ENCODE measurements around the gene CAPN11.

CAPN11 gene

DNA sequence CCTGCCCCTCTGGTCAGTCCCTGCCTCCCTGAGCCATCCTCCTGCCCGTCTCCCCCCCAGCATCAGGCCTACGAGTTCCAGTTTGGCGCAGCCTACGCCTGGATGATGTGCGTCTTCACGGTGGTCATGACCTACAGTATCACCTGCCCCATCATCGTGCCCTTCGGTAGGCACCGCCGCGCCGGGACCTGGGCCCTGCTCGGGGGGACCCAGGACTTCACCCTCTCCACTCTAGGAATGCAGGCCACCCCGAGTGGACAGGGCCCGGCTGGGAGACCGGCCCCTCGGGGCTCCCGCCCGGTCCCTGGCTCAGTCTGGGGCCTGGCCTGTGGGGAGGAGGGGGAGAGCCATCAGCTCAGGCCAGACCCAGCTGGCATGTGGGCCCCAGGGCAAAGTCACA, 6.1 kb upstream of the CAPN11 start:
- no peak for DNase-seq (ENCODE audit: low read depth in 2 of 3, low spot score in 2 of 3)

DNA sequence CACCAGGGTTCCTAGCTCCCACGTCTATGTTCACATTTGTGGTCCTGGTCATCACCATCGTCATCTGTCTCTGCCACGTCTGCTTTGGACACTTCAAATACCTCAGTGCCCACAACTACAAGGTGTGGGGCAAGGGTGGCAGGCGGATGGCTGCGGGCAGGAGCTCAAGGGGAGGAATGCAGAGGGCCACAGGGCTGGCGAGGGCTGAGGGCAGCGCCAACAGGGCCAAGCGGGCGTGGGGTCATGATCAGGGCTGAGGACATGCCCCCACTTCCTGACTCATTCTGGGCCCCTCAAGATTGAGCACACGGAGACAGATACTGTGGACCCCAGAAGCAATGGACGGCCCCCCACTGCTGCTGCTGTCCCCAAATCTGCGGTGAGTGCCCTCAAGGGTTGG, 4.6 kb upstream of the CAPN11 start:
- DNase-seq (ENCODE audit: low read depth in 2 of 3, low spot score in 2 of 3): no peak

DNA sequence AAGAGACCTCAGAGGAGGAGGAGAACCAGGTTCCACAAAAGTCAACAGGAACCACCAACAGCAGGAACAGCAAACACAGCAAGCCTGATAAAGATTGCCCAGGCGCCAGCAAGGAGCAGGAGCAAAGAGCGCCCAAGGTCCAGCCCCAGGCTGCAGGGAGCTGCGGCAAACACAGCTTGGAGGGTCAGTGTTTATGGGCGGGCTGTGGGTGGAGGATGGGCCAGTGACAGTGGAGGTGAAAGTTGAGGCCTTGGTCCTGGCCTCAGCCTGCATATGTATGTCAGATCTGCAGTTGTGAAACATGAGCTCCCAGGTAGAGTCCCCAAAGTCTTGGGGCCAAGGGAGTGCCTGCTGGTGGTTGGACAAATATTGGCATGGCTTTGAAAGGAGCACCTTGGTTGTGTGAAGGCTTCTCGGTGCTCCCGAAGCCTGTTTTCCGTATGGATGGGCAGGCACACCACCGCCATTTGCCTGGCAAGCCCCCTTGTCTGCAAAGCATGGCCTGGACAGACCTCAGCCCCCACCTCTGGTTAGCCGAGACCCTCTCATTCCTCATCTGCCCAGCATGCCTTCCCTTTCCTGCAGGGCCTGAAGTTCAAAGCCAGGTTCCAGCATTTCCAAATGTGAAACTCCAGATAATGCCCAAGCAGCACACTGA, 2.0 kb upstream of the CAPN11 start:
- no peak for DNase-seq (ENCODE audit: low read depth in 2 of 3, low spot score in 2 of 3)

DNA sequence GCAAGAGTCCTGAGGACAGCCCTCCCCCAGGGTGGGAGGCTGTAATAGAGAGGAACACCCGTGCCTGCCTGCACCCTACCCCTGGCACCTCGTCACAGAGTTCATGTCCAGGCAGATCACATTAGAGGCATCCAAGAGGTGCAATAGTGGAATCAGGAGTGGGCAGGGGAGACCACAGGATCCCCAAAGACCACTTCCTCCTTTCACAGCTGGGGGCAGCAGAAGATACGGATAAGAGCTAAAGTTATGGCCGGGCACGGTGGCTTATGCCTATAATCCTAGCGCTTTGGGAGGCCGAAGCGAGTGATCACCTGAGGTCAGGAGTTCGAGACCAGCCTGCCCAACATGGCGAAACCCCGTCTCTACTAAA, 1.5 kb upstream of the CAPN11 start:
- no peak for DNase-seq (ENCODE audit: low read depth in 2 of 3, low spot score in 2 of 3)

DNA sequence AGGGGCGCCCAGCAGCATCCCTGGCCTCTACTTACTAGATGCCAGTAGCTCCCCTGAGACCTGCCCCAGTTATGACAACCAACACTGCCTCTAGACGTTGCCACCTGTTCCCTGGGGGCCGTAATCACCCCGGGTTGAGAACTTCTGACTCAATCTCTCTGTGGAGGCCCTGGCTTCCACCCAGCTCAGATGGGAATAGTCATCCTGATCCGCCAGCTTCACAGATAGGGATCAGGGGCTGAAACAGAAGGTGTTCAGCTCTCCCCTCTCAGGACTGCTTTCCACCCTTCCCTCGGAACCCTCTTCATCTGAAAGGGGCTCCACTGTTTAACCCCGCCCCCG, 3.3 kb downstream of the CAPN11 start:
- no peak for DNase-seq (ENCODE audit: low read depth in 2 of 3, low spot score in 2 of 3)

DNA sequence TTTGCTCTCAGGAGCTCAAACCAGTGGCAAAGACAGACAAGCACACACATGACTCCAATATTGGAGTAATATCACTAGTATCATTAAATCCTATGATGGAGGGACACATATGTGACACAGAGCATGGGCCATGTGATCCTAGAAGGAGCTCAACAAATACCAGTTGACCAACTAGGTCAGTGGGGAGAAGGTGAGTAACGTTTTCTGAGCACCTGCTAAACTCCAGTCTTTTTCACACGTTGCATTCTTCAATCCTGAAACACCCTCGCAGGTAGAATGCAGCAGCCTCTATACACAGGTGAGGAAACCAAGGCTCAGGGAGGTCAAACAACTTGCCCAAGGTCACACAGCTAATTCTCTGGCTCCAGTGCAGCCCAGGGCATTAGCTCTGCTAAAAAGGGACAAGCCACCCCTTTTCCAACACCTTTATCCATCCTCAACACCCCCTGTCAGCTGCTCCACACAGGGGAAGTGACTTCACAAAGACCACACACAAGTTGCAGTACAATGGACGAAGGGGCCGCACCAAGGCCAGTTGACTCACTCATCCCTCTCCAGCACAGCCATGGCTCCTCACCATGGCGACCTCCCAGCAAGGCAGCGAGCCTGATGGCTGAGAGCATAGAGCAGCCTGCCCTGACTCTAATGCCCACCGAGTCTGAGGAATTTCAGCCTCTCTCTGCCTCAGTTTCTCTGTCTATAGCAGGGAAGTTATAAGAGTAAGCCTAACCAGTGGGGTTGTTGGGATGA, 4.4 kb downstream of the CAPN11 start:
- DNase-seq (ENCODE audit: low read depth in 2 of 3, low spot score in 2 of 3): no peak

DNA sequence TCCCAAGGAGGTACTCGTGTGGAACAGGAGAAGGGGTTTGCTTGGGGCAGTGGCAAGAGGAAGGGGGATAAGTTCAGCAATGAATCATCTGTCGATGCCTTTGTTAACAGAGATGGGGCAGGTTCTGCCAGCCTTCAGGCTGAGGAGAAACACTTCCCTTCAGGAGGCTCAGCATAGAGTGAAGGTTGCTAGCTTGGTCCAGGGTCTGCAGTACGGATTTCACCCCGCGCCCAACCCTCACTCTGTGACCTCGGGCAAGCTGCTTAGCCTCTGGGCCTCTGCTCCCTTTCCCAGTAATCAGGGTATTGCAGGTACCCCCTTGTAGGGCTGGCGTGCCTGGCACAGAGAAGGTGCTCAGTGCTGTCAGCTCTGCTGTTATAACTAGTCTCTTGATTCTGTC, 7.5 kb downstream of the CAPN11 start:
- DNase-seq (ENCODE audit: low read depth in 2 of 3, low spot score in 2 of 3): no peak

DNA sequence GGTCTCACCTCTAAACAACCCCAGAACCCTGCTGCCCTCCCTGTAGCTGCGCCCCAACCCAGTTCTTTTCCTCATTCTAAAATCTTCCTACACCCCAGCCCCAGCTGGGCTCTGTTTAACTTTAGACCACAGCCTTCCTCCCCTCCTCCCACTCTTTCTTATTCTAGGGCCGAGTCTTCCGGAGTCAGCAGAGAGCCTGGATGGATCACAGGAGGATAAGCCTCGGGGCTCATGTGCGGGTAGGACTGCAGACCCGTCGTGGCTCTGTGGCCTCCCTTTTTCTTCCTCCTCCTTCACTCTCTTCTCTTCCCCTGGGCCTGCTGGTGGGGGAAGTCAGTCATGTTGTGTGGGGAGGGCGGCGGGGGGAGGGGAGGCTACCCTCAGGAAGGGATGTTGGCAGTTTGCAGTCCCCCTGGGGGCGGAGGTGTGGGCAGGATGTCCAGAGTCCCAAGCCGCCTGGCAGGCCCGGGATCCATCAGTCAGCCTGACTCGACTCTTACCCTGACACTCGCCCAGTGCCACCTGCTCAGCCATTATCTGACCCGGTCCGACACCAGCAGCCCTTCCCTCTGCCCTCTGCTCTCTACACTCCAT, 8.1 kb downstream of the CAPN11 start:
- DNase-seq (ENCODE audit: low read depth in 2 of 3, low spot score in 2 of 3): no peak

DNA sequence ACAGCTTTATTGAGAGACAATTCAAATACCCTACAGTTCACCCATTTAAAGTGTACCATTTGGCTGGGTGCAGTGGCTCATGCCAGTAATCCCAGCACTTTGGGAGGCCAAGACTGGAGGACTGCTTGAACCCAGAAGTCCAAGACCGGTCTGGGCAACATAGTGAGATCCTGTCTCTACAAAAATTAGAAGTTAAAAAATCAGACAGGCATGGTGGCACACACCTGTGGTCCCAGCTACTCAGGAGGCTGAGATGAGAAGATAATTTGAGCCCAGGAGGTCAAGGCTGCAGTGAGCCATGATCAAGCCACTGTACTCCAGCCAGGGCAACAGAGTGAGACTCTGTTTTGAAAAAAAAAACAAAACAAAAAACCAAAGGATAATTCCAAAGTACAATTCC, 8.9 kb downstream of the CAPN11 start:
- DNase-seq (ENCODE audit: low read depth in 2 of 3, low spot score in 2 of 3): no peak

DNA sequence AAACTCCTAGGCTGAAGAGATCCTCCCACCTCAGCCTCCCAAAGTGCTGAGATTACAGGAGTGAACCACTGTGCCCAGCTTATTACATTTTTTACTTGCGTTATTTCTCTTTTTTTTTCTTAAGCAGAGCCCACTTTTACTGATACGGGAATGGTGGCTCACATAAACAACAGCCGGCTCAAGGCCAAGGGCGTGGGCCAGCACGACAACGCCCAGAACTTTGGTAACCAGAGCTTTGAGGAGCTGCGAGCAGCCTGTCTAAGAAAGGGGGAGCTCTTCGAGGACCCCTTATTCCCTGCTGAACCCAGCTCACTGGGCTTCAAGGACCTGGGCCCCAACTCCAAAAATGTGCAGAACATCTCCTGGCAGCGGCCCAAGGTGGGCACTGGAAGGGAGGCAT, 10.5 kb downstream of the CAPN11 start:
- no peak for DNase-seq (ENCODE audit: low read depth in 2 of 3, low spot score in 2 of 3)

DNA sequence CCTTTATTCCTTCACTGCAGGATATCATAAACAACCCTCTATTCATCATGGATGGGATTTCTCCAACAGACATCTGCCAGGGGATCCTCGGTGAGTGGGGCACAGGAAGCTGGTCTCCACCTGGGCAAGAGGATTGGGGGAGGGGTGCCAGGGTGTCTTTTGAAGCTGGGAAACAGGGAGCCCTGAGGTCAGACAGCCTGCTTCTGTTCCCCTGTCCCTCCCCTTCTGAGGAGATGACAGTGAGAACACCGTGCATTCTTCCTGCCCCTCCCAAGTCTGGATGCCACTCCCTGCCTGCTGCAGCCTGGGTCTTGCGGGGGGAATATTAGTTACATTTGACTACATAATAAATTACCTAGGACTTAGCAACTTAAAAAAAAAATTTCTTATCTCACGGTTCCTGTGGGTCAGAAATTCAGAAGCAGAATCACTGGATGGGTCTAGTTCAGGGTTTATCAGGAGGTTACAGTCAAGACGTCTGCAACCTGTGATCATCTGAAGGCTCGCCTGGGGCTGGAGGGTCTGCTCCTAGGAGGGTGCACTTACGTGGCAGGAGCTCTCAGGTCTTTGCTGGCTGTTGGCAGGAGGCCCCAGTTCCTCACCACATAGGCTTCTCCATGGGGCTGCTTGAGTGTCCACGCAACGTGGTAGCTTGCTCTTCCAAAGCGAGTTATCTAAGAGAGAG, 11.4 kb downstream of the CAPN11 start:
- DNase-seq (ENCODE audit: low read depth in 2 of 3, low spot score in 2 of 3): no peak

DNA sequence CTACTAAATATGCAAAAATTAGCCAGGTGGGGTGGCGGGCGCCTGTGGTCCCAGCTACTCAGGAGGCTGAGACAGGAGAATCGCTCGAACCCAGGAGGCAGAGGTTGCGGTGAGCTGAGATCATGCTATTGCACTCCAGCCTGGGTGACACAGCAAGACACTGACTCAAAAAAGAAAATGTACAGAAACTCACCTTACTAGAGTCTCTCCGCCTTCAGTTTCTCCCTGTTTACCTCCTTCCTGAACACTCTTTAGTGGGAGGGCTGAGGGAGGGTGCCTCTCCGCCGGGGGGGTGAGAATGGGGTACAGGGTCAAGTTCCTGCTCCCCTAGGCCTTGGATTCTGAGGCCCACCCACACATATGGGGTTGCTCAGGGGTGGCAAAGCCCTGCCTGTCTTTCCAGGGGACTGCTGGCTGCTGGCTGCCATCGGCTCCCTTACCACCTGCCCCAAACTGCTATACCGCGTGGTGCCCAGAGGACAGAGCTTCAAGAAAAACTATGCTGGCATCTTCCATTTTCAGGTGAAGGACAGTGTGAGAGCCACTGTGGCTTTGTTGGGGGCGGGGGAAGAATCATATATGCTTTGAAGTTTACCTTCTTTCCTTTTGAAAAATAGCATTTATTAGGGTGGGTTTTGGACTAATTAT, 13.4 kb downstream of the CAPN11 start:
- no peak for DNase-seq (ENCODE audit: low read depth in 2 of 3, low spot score in 2 of 3)

DNA sequence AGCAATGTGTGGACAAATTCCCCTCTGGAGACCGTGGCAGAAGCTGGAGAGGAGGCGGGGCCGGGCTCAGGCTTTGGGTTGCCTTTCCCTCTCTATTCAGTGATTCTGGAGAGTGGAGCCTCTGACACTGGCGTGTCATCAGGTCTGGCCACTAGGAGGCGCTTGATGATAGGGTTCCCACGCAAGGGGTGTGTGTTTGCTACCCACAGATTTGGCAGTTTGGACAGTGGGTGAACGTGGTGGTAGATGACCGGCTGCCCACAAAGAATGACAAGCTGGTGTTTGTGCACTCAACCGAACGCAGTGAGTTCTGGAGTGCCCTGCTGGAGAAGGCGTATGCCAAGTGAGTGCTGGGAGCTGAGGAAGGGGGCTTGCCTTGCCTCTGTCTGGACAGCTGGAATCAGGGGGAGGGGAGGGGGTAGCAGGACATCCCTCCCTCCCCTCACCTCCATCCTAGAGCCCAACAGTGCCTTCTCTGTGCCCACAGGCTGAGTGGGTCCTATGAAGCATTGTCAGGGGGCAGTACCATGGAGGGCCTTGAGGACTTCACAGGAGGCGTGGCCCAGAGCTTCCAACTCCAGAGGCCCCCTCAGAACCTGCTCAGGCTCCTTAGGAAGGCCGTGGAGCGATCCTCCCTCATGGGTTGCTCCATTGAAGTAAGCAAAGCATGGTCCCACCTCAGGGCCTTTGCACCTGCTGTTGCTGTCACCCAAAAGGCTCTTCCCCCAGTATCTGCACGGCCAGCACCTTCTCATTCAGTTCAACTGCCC, 14.3 kb downstream of the CAPN11 start:
- DNase-seq (ENCODE audit: low read depth in 2 of 3, low spot score in 2 of 3): peak; percentile 42 to 76 (median 51)

DNA sequence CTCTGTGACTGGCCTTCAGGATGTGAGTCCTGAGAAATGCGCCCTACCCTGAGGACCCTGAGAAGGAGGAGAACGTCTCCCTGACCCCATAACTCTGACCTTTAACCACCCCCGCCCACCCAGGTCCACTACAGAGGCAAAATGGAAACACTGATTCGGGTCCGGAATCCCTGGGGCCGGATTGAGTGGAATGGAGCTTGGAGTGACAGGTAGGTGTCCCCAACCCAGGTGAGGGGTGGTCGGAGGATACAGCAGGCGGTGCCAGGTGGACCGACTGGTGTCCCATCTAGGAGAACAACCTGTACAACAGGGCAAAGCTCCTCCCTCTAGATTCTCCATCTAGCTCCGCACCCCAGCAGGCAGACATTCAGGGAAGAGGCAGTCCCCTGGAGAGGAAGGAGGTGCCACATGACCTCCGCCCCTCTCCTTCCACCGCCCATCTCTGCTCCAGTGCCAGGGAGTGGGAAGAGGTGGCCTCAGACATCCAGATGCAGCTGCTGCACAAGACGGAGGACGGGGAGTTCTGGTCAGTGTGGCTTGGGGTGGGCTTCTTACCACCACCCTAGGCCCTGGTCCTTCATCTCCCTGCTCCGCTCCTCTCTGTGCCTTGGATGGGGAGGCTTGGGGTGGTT, 17.6 kb downstream of the CAPN11 start:
- no peak for DNase-seq (ENCODE audit: low read depth in 2 of 3, low spot score in 2 of 3)

DNA sequence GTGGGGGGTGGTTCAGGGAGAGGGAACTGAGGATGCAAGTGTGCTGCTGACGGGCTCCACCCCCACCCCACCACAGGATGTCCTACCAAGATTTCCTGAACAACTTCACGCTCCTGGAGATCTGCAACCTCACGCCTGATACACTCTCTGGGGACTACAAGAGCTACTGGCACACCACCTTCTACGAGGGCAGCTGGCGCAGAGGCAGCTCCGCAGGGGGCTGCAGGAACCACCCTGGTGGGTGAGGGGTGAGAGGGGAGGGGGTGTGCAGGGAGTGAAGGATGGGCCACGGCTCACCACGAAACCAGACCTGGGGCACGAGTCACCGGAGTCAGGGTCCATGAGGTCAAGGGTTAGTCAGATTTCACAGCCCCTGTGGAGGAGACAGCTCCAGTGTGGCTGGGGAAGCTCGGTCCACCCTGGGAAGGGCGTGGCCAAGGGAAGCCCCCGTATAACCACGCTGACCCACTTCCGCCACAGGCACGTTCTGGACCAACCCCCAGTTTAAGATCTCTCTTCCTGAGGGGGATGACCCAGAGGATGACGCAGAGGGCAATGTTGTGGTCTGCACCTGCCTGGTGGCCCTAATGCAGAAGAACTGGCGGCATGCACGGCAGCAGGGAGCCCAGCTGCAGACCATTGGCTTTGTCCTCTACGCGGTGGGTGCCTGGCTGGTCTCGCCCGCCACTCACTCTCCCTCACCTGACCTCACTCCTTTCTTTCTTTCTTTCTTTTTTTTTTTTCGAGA, 18.3 kb downstream of the CAPN11 start:
- peak in 1 of 3 experiments; percentile 18 for DNase-seq (ENCODE audit: low read depth in 2 of 3, low spot score in 2 of 3)

DNA sequence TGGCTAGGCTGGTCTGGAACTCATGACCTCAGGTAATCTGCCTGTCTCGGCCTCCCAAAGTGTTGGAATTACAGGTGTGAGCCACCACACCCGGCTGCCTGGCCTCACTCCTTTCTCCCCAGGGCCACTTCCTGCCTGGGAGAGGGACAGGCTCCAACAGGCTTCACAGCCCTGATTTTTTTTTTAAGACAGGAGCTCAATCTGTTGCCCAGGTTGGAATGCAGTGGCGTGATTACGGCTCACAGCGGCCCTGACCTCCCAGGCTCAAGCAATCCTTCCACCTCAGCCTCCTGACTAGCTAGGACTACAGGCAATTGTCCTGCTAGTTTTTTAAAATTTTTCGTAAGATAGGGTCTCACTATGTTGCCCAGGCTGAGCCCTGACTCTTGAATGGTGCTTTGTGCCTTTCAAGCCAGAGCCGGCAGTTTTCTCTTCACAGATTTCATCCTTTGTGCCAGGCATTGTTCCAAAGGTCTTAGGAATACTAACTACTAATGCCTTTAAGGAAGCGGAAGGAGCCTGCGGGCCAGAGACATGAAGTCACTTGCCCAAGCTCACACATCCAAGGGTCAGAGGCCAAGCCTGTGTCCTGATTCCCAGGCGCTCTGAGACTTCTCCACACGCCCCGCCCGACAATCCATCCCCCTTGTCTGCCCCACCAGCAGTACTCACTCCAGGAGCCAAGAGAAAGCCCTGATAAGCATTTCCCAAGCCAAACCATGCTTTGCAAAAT, 19.2 kb downstream of the CAPN11 start:
- DNase-seq (ENCODE audit: low read depth in 2 of 3, low spot score in 2 of 3): no peak

DNA sequence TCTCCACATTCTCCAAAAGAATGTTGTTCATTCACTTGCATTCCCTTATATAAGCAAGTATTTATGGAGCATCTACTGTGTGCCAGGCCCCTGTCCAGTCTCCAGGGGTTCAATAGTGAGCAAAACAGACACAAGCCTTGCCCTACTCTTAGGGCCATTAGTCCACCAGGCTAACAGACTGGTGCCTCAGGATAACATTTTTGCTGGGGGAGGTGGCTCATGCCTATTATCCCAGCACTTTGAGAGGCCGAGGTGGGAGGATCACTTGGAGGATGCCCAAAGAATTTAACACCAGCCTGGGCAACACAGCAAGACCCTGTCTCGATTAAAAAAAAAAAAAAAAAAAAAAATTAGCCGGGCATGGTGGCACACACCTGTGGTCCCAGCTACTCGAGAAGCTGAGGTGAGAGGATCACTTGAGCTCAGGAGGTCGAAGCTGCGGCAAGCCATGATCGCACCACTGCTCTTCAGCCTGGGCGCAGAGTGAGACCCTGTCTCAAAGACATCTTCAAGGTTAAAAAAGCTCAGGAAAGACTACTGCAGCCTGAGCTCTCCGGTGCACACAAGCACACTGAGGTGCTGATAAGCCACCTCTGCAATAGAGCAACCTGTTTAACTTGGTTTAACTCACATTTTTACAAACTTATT, 19.9 kb downstream of the CAPN11 start:
- no peak for DNase-seq (ENCODE audit: low read depth in 2 of 3, low spot score in 2 of 3)

DNA sequence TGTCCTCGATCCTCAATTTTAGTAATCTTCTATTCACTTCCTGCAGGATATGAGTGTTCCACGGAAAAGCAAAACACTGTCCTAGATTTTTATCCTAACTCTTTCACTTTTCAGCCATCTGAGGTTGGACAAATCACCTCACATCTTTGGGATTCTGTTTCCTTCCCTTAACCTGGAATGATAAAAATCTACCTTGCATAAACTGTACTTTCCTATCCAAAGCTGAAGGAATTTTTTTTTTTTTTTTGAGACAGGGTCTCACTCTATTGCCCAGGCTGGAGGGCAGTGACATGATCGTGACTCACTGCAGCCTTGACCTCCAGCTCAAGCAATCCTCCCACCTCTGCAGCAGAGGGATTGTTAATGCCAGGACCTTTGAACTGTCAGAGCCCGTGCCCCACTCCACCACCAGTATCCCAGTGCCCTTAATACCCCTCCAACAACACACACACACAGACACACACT, 20.5 kb downstream of the CAPN11 start:
- no peak for DNase-seq (ENCODE audit: low read depth in 2 of 3, low spot score in 2 of 3)
